Coronary artery (tissue), 2 donors: ENCODE measurements around the gene LAMA4.

ENCODE experiments used
- DNase-seq: peaks from one replicate; pipeline ENCODE4 v3.0.0-alpha.2; 2017; ENCODE audit warnings: low spot score
- H3K27ac ChIP-seq, 2 donors: fragments of 200-600 bp; sonication (generic); one replicate each; pipeline ENCODE4 v1.5.1; 2016 to 2019
- H3K4me3 ChIP-seq: fragments of 200-600 bp; sonication (generic); 2 replicates; pipeline ENCODE4 v1.5.1; 2016; ENCODE audit warnings: mild to moderate bottlenecking, moderate library complexity
- TF ChIP-seq, protein P1 (sequence below): fragments of 200-600 bp; sonication (generic); IDR thresholded peaks from one replicate; pipeline ENCODE4 v1.5.1; 2019; ENCODE audit warnings: antibody characterized with exemption

The LAMA4 gene

DNA sequence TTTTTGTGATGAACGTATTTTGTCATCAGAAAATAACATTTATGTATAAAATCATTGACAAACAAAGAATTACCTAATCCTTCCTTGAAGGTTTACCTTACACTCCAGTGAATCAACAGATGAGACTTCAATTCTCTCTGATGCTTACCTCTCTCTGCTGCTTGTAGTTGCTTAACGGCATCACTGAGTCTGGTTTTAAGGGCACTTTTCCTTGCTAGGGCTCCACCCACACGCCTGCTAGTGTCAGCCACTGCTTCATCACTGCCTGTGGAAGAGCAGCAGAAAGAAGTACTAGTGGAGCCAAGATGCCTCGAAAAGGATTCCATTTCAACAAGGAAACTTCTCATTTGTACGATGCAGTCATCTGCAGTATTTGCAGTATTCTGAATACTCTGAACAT is 104.0 kb downstream of the LAMA4 start:
- TF ChIP-seq, protein P1, sequence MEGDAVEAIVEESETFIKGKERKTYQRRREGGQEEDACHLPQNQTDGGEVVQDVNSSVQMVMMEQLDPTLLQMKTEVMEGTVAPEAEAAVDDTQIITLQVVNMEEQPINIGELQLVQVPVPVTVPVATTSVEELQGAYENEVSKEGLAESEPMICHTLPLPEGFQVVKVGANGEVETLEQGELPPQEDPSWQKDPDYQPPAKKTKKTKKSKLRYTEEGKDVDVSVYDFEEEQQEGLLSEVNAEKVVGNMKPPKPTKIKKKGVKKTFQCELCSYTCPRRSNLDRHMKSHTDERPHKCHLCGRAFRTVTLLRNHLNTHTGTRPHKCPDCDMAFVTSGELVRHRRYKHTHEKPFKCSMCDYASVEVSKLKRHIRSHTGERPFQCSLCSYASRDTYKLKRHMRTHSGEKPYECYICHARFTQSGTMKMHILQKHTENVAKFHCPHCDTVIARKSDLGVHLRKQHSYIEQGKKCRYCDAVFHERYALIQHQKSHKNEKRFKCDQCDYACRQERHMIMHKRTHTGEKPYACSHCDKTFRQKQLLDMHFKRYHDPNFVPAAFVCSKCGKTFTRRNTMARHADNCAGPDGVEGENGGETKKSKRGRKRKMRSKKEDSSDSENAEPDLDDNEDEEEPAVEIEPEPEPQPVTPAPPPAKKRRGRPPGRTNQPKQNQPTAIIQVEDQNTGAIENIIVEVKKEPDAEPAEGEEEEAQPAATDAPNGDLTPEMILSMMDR = no peak

DNA sequence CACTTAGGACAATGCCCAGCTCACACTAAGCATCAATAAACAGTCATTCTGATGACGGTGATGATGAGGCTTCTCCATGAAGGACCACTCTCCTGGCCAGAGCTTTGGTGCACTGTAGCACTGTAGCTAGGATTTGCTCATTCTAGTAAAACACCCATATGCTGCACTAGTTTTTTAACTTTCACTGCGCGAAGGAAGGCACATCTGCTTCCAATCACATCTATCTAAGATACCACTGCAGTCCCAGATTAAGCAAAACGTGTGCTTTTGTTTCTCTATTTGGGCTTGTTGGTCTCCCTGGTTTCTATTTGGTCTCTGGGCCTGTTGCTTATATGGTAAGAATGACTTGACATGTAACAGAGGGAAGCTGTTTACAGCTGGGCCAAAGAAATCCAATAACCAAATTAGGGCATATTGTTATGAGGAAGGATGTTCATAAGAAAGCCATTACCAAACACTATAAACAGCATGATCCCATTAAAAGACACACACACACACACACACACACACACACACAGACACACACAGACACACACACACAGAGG is 104.6 kb downstream of the LAMA4 start:
- Histone ChIP-seq H3K27ac (peak overlapping the region in 1 of 2 donors; percentile 28), H3K4me3 (no peak overlapping the region)
- TF ChIP-seq, protein P1 = no peak
- no peak for DNase-seq

More for the DNA sequence above, 104.0 kb downstream of the LAMA4 start:
- Histone ChIP-seq H3K27ac (no peak overlapping the region), H3K4me3 (no peak overlapping the region)
- DNase-seq = no peak

DNA sequence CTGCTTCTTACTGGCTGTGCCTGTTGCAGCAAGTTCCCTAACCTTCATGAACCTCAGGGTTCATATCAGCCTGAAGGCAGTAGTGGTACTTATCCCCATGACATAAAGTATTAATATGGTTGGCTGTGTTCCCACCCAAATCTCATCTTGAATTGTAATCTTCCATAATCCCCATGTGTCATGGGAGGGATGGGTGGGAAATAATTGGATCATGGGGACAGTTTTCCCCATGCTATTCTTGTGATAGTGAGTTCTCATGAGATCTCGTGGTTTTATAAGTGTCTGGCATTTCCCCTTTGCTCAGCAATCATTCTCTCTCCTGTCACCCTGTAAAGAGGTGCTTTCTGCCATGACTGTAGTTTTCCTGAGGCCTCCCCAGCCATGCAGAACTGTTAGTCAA is 105.1 kb downstream of the LAMA4 start:
- DNase-seq = no peak
- Histone ChIP-seq H3K4me3 (no peak overlapping the region), H3K27ac (no peak overlapping the region)
- TF ChIP-seq, protein P1 = no peak

DNA sequence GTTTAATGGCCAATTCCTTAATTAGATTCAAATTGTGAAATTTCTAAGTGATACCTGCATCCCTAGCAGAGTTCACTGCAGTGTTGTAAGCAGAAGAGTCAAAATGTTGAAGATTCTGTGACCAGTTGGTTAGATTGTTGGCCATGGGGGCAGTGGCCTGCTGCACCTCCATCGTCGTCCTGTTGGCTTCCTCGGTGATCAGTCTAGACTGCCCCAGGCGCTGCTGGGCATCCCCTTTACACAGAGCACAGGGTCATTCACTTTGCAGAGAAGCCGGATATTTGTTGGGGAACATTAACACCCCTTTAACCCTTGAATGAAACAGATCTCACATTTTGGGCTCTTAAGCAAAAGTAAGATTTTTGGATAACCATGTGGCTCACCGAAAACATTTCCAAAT is 106.3 kb downstream of the LAMA4 start:
- Histone ChIP-seq H3K27ac (no peak overlapping the region), H3K4me3 (no peak overlapping the region)
- no peak for DNase-seq
- TF ChIP-seq, protein P1 = no peak

DNA sequence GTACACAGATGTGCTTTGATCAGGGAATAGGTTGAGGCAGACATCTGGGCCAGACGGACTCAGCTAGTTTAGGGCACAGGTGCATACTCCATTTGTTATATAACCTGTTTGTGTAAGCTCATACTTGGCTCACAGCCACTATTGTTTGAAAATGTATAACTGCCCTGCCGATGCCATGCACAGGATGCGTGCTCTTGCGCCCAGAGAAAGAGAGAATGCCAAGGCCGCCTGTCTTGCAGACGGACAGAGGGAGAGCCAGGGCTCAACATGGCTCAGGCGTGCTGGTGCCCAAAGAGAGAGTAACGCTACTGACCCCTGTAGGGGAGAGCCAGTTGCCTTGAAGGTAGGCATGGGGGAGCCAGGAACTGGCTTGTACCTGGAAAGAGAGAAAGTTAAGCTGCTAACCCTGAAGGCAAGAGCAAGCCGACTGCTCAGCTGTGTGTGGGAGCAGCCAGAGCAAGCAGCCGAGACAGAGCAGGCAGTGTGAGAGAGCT is 109.2 kb downstream of the LAMA4 start:
- TF ChIP-seq, protein P1 = no peak
- DNase-seq = no peak
- Histone ChIP-seq H3K27ac (no peak overlapping the region), H3K4me3 (no peak overlapping the region)

DNA sequence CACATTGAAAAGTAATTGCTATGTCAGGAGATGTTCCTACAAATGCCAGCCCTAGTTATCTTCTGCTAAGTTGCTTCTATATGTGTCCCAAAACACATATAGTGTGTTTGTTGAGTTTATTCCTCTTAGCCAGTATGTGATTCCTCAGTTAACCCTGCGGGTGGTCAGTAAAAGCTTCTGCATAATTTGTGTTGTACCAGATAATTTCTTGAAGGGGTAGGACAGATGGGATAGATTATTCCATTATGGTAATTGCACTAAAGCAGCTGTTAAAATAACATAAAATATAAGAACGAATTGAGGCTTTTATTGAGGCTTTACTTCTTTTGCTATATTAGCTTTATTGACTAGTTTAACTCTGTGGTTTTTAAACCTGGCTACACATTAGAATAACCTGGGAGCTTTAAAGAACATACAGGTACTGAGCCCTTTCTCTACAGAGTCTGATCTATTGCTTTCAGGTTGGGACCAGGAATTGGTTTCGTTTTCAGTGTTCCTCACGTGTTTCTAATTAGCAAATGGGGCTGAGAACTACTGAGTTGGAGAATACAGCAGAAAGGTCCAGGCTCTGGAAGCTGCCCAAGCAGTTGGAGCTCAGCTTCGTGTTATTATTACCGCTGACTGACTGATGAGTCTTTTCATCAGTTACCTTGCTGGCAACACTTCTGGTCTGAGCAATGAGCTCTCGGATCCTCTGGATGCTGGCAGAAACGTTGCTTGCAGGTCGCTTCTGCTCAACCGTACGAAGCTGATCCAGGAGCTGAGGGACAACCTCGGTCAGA is 110.0 kb downstream of the LAMA4 start:
- Histone ChIP-seq H3K27ac (no peak overlapping the region), H3K4me3 (no peak overlapping the region)
- TF ChIP-seq, protein P1 = no peak
- no peak for DNase-seq

DNA sequence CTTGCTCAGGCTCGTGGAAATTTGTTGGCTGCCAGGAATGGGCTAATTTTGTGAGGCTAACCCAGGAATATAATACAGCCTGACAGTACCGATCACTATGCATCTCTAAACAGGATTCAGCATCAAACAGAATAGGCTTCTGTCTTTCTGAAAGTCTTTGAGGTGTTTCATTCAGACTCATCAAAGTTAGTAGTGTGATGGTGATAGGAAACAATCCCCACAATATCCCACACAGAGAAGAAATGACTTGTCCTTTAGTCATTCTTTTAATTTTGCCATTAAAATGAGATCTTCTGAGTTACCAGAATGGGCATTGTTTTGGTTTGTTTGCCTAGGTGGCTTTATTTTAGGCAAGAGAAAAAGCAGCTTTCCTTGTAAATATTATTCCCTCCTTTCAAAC is 112.7 kb downstream of the LAMA4 start:
- TF ChIP-seq, protein P1 = no peak
- Histone ChIP-seq H3K4me3 (no peak overlapping the region), H3K27ac (no peak overlapping the region)
- no peak for DNase-seq
